ENCODE data around the gene LINC00237.

- TF ChIP-seq POLR2A (IDR thresholded peaks at IDR 0.05; ENCODE audit: extremely low read depth, insufficient read length) (no peak), CTCF (IDR thresholded peaks at IDR 0.05; ENCODE audit: low read depth, low read length) (no peak)
These were observed 3.0 kb upstream of the LINC00237 start for GRCh38 chr20:21109144-21109543.

Measured in NB4 (cell line).